Measurements from ENCODE around the gene B3GNT9.

The B3GNT9 gene

GRCh38 chr16:67150833-67151396 lies at the start of gene B3GNT9:
Gene B3GNT9 (minus strand): TSS chr16:67150998. CDS start chr16:67150485, 513 bp downstream.
- DNase-seq, result peak; percentile 80

GRCh38 chr16:67200491-67200890 lies 49.7 kb upstream of the B3GNT9 start:
- DNase-seq, result no peak

GRCh38 chr16:67199808-67200198 lies 49.0 kb upstream of the B3GNT9 start:
- no peak for DNase-seq

GRCh38 chr16:67199011-67199807 lies 48.4 kb upstream of the B3GNT9 start, which contains the start of gene ELMO3:
Gene ELMO3 (plus strand): TSS chr16:67199131. CDS start chr16:67199327, 196 bp downstream.
- DNase-seq, result no peak

- DNase-seq, result peak; percentile 39
Observed at GRCh38 chr16:67198238-67198734, 47.5 kb upstream of the B3GNT9 start.

- no peak for DNase-seq
Observed at GRCh38 chr16:67197704-67198103, 46.9 kb upstream of the B3GNT9 start.

- no peak for DNase-seq
Observed at GRCh38 chr16:67196881-67197280, 46.1 kb upstream of the B3GNT9 start.

- no peak for DNase-seq
Observed at GRCh38 chr16:67195676-67196075, 44.9 kb upstream of the B3GNT9 start.

- no peak for DNase-seq
Observed at GRCh38 chr16:67194260-67194659, 43.5 kb upstream of the B3GNT9 start.

GRCh38 chr16:67193536-67193935 lies 42.7 kb upstream of the B3GNT9 start:
- DNase-seq, result no peak

- DNase-seq, result no peak
Observed at GRCh38 chr16:67192781-67193361, 42.1 kb upstream of the B3GNT9 start.

GRCh38 chr16:67191995-67192681 lies 41.3 kb upstream of the B3GNT9 start, which contains the start of gene E2F4:
Gene E2F4 (plus strand): TSS chr16:67192155. CDS start chr16:67192228, 73 bp downstream.
- peak; percentile 91 for DNase-seq

GRCh38 chr16:67191411-67191994 lies 40.7 kb upstream of the B3GNT9 start:
- DNase-seq, result no peak

- no peak for DNase-seq
Observed at GRCh38 chr16:67190448-67191399, 39.9 kb upstream of the B3GNT9 start.

GRCh38 chr16:67190041-67190440 lies 39.2 kb upstream of the B3GNT9 start, which contains the start of gene EXOC3L1:
Gene EXOC3L1 (minus strand): TSS chr16:67190136. CDS start chr16:67189676, 460 bp downstream.
- DNase-seq, result no peak

GRCh38 chr16:67188798-67189197 lies 38.0 kb upstream of the B3GNT9 start:
- DNase-seq, result no peak

GRCh38 chr16:67188323-67188722 lies 37.5 kb upstream of the B3GNT9 start:
- no peak for DNase-seq

GRCh38 chr16:67187175-67187890 lies 36.5 kb upstream of the B3GNT9 start:
- no peak for DNase-seq

GRCh38 chr16:67186550-67186950 lies 35.8 kb upstream of the B3GNT9 start:
- no peak for DNase-seq

- DNase-seq, result no peak
Observed at GRCh38 chr16:67185651-67186134, 34.9 kb upstream of the B3GNT9 start.

Data from fibroblast of skin of right biceps (primary cell).